A549 (cell line): ENCODE measurements around the gene ITIH4. TPM values are rescaled to one million over a fixed set of nuclear protein-coding genes. Genes with fewer than 3 reads are reported as not detected.
A peak's percentile ranks its signal among the peaks of the same experiment; 100 is the strongest.

Experiments
- ATAC-seq, 2 experiments: fragments of 200-7000 bp in 1 of 2; fragments of >200 bp in 1 of 2; cut with Nextera tagmentation in 1 of 2; cut with Tn5 transposase in 1 of 2; 3 replicates each; pipeline versions ENCODE4 v1.8.0 to v1.9.1; 2018 to 2020; ENCODE audit warnings: mild to moderate bottlenecking in 1 of 2, moderate library complexity in 1 of 2
- CTCF ChIA-PET: fragments of 300-600 bp; sonication (Branson Sonifier 250); formaldehyde crosslinking; extraction: SDS; loops from one replicate; lab custom pipeline; 2021; ENCODE audit warnings: antibody characterized with exemption, inconsistent platforms; lab: Yijun Ruan, JAX
- POLR2A ChIA-PET: fragments of 350-600 bp; formaldehyde crosslinking; extraction: SDS; loops from one replicate; lab custom pipeline; 2021; ENCODE audit warnings: antibody characterized with exemption, inconsistent platforms; lab: Yijun Ruan, JAX
- DNase-seq, 2 experiments: peaks; one replicate each; pipeline versions ENCODE4 v3.0.0 to v3.0.0-alpha.2; 2011 to 2016; ENCODE audit warnings: low read depth in 1 of 2, low spot score in 1 of 2
- FAIRE-seq: peaks from 2 replicates; lab custom pipeline; 2011; peaks lifted over from hg19 to GRCh38; lab: Jason Lieb, UNC
- H3K27ac ChIP-seq, 2 experiments: fragments of >200 bp; sonication (Bioruptor Twin); formaldehyde crosslinking; 3 replicates each; pipeline ENCODE4 v1.5.1; 2016 to 2017
- H3K4me1 ChIP-seq: fragments of >200 bp; sonication (Bioruptor Twin); formaldehyde crosslinking; 3 replicates; pipeline ENCODE4 v1.6.1; 2016
- H3K4me2 ChIP-seq: fragments of >200 bp; sonication (Bioruptor Twin); formaldehyde crosslinking; 3 replicates; pipeline ENCODE4 v1.6.1; 2016
- H3K4me3 ChIP-seq: fragments of >200 bp; sonication (Bioruptor Twin); formaldehyde crosslinking; 3 replicates; pipeline ENCODE4 v1.5.1; 2016
- H3K9me3 ChIP-seq: fragments of >200 bp; sonication (Bioruptor Twin); formaldehyde crosslinking; 3 replicates; pipeline ENCODE4 v1.6.1; 2016
- ATOH8 ChIP-seq: fragments of 250-450 bp; sonication (Bioruptor Pico); IDR thresholded peaks from 2 replicates; pipeline ENCODE4 v1.5.0; 2020; ENCODE audit warnings: low read depth, mild to moderate bottlenecking, moderate library complexity
- CTCF ChIP-seq: fragments of >200 bp; sonication (Bioruptor Twin); formaldehyde crosslinking; IDR thresholded peaks from 3 replicates; pipeline ENCODE4 v1.5.1; 2016
- EHF ChIP-seq: fragments of 250-450 bp; sonication (Bioruptor Pico); IDR thresholded peaks from 2 replicates; pipeline ENCODE4 v1.5.0; 2020; ENCODE audit warnings: mild to moderate bottlenecking
- ELK1 ChIP-seq: fragments of 150-350 bp; IDR thresholded peaks from 2 replicates; pipeline ENCODE4 v1.6.1; 2014; ENCODE audit warnings: low read depth, mild to moderate bottlenecking, low read length
- EP300 ChIP-seq, 2 experiments: fragments of >200 bp; sonication (Bioruptor Twin); formaldehyde crosslinking; IDR thresholded peaks; 2 replicates in 1 of 2; 3 replicates in 1 of 2; pipeline ENCODE4 v1.6.1; 2016 to 2017
- FOSL2 ChIP-seq, 2 experiments: fragments of 450-650 bp in 1 of 2; fragments of >200 bp in 1 of 2; sonication (Bioruptor Twin) in 1 of 2; formaldehyde crosslinking; IDR thresholded peaks; 2 replicates each; pipeline versions ENCODE4 v1.5.0 to v1.6.1; 2016 to 2020; ENCODE audit warnings: mild to moderate bottlenecking in 1 of 2, moderate library complexity in 1 of 2
- HDAC2 ChIP-seq: fragments of 200-600 bp; sonication (generic); IDR thresholded peaks from 2 replicates; pipeline ENCODE4 v1.6.1; 2016
- HOXB13 ChIP-seq: fragments of 250-450 bp; sonication (Bioruptor Pico); IDR thresholded peaks from 2 replicates; pipeline ENCODE4 v1.5.0; 2020; ENCODE audit warnings: low read depth, mild to moderate bottlenecking, moderate library complexity
- JUNB ChIP-seq: fragments of >200 bp; sonication (Bioruptor Twin); formaldehyde crosslinking; IDR thresholded peaks from 2 replicates; pipeline ENCODE4 v1.6.1; 2016
- MAFK ChIP-seq: fragments of 450-650 bp; IDR thresholded peaks from 2 replicates; pipeline ENCODE4 v1.6.1; 2014; ENCODE audit not compliant: partially characterized antibody
- MYC ChIP-seq: IDR thresholded peaks from 2 replicates; pipeline ENCODE4 v1.6.1; 2012; ENCODE audit warnings: mild to moderate bottlenecking, inconsistent platforms, low read length, improper control_type of control experiment, borderline replicate concordance
- RAD21 ChIP-seq, 2 experiments: fragments of >200 bp in 1 of 2; sonication (Bioruptor Twin) in 1 of 2; formaldehyde crosslinking in 1 of 2; IDR thresholded peaks in 1 of 2; conservative IDR thresholded peaks in 1 of 2; 2 replicates in 1 of 2; 3 replicates in 1 of 2; pipeline ENCODE4 v1.6.1; 2012 to 2018; ENCODE audit warnings: inconsistent platforms in 1 of 2
- RFX5 ChIP-seq: fragments of 450-650 bp; IDR thresholded peaks from 2 replicates; pipeline ENCODE4 v1.7.1; 2014; ENCODE audit warnings: antibody characterized with exemption, mild to moderate bottlenecking, moderate library complexity
- ZNF302 ChIP-seq: fragments of 250-450 bp; sonication (Bioruptor Pico); IDR thresholded peaks from 2 replicates; pipeline ENCODE4 v1.9.0; 2021; ENCODE audit warnings: inconsistent platforms, mild to moderate bottlenecking, moderate library complexity
- WGBS: methylation state at CpG from one replicate; pipeline ENCODE4 v1.1.6; 2017; ENCODE audit errors: missing lambda C conversion rate; 5-methylcytosine and 5-hydroxymethylcytosine counted together
- polyA plus RNA-seq, 4 experiments: library from polyadenylated mRNA; depleted of rRNA in 3 of 4; stranded (reverse); fragments of >200 nt; fragmentation: RNase III in 1 of 4; extraction: RNeasy Plus Mini Kit Qiagen cat#74134 plus additional on column Dnase treatment in 1 of 4; gene quantifications; 2 replicates in 3 of 4; 3 replicates in 1 of 4; pipeline ENCODE4 v1.2.3, GENCODE V29; 2011 to 2017

Gene ITIH4
- polyA plus RNA-seq, 2 of the 4 experiments (the other 2 are of a cell fraction), result 0.88 to 0.89 TPM

GRCh38 chr3:52833202-52833601 lies 2.7 kb upstream of the ITIH4 start:
- ChIA-PET CTCF (no interaction called here), POLR2A (no interaction called here)
- TF ChIP-seq RFX5, result no peak
- TF ChIP-seq RAD21 (conservative IDR thresholded peaks at IDR 0.05 in 1 of 2, IDR thresholded peaks at IDR 0.05 in 1 of 2), result no peak
- no peak for TF ChIP-seq ELK1
- no peak for TF ChIP-seq EHF (CRISPR knock-in tag)
- TF ChIP-seq HDAC2, result no peak
- TF ChIP-seq EP300 (IDR thresholded peaks at IDR 0.05), result no peak
- no peak for TF ChIP-seq ATOH8
- TF ChIP-seq CTCF, result no peak
- TF ChIP-seq HOXB13 (CRISPR knock-in tag), result no peak
- no peak for TF ChIP-seq ZNF302 (CRISPR knock-in tag)
- no peak for ATAC-seq
- DNase-seq, result no peak
- Histone ChIP-seq H3K9me3 (no peaks in the 10 kb centered on the region), H3K27ac (no peak overlapping the region), H3K4me3 (no peak overlapping the region), H3K4me2 (no peak overlapping the region), H3K4me1 (peaks cover 15% of the 10 kb centered on the region)
- no peak for FAIRE-seq
- 96% methylated on average over 14 of the region's 14 CpGs for WGBS

- DNase-seq (peak; percentile 43 to 49), FAIRE-seq (no peak), ATAC-seq (peak; percentile 71 to 73)
- H3K4me1 ChIP-seq, result peaks cover 25% of the 10 kb centered on the region
- WGBS, result 48% methylated on average over 7 of the region's 21 CpGs
- ChIA-PET CTCF (no interaction called here), POLR2A (interaction anchor here (0.5 kb wide), 1 partner anchor 123 kb away, joined by 3 read pairs; no protein-coding TSS in a partner anchor)
- H3K4me2 ChIP-seq, result peak overlapping the region; percentile 48
- peak overlapping the region in 1 of 2 experiments; percentile 60; a peak in 3 of 6 replicates for H3K27ac ChIP-seq
- no peak for TF ChIP-seq MYC
- no peak for TF ChIP-seq ZNF302 (CRISPR knock-in tag)
- TF ChIP-seq JUNB, result no peak
- TF ChIP-seq FOSL2 (IDR thresholded peaks at IDR 0.05), result 0 out of 2 replicates have a peak, but pooled peaks have one; percentile 10
- peak; percentile 80 for TF ChIP-seq FOSL2 (CRISPR knock-in tag; IDR thresholded peaks at IDR 0.05)
- H3K9me3 ChIP-seq, result no peaks in the 10 kb centered on the region
- no peak overlapping the region for H3K4me3 ChIP-seq
These were observed 1.2 kb upstream of the ITIH4 start for GRCh38 chr3:52831500-52832301.

- no peak overlapping the region for H3K4me2 ChIP-seq
- no peak overlapping the region for H3K27ac ChIP-seq
- TF ChIP-seq MAFK (peak; percentile 35), FOSL2 (IDR thresholded peaks at IDR 0.05) (no peak), FOSL2 (CRISPR knock-in tag; IDR thresholded peaks at IDR 0.05) (no peak)
- no peak for DNase-seq
- peaks cover 25% of the 10 kb centered on the region for H3K4me1 ChIP-seq
- no peaks in the 10 kb centered on the region for H3K9me3 ChIP-seq
- H3K4me3 ChIP-seq, result no peak overlapping the region
- FAIRE-seq, result no peak
- CTCF ChIA-PET, result interaction anchor here (0.7 to 0.9 kb wide), 2 partner anchors 9 to 21 kb away, joined by 3 read pairs; no protein-coding TSS in a partner anchor
- POLR2A ChIA-PET, result no interaction called here
- WGBS, result 91% methylated on average over 10 of the region's 10 CpGs
- ATAC-seq, result no peak
These were observed 487 bp downstream of the ITIH4 start for GRCh38 chr3:52829906-52830463.
